Spleen (tissue), 7 donors: ENCODE data around the gene KCTD4.

Experiments
- POLR2AphosphoS5 ChIP-seq, 3 donors: sonication (generic); formaldehyde crosslinking; IDR thresholded peaks; one replicate each; pipeline ENCODE4 v1.5.1; 2017; ENCODE audit warnings: antibody characterized with exemption in 3 of 3
- TF ChIP-seq, protein P1 (sequence below), 11 experiments: fragments of 200-600 bp in 7 of 11; fragments of 450-650 bp in 4 of 11; sonication (generic) in 4 of 11; IDR thresholded peaks in 8 of 11; conservative IDR thresholded peaks in 3 of 11; 1 replicate in 7 of 11; 2 replicates in 4 of 11; pipeline versions ENCODE4 v1.4.0 to v1.8.0; 2016 to 2021; ENCODE audit warnings: antibody characterized with exemption in 11 of 11, inconsistent platforms in 4 of 11, mild to moderate bottlenecking in 1 of 11
- donor health status: DM: no; HTN: no; CAD: no; lungs with moderate emphysema.
- donor health status: DM: no; HTN: no; CAD: no.
- donor health status: DM: no; HTN: no; CAD: no.

DNA sequence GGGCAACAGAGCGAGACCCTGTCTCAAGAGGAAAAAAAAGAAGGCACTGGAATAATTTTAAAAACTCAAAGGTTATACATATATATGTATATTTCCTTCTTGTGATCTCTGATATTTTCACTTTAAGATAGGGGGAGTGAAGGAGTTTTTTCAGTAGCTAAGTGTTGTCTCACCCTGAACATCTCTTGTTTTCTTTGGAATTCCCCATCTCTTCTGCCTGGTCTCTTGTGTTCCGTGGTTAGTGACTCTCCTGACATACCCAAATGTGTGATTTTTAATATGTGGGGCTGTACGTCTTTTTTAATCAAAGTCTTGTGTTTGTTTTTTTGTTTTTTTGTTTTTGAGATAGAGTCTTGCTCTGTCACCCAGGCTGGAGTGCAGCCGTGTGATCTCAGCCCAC, 15.3 kb upstream of the KCTD4 start:
- TF ChIP-seq, protein P1, sequence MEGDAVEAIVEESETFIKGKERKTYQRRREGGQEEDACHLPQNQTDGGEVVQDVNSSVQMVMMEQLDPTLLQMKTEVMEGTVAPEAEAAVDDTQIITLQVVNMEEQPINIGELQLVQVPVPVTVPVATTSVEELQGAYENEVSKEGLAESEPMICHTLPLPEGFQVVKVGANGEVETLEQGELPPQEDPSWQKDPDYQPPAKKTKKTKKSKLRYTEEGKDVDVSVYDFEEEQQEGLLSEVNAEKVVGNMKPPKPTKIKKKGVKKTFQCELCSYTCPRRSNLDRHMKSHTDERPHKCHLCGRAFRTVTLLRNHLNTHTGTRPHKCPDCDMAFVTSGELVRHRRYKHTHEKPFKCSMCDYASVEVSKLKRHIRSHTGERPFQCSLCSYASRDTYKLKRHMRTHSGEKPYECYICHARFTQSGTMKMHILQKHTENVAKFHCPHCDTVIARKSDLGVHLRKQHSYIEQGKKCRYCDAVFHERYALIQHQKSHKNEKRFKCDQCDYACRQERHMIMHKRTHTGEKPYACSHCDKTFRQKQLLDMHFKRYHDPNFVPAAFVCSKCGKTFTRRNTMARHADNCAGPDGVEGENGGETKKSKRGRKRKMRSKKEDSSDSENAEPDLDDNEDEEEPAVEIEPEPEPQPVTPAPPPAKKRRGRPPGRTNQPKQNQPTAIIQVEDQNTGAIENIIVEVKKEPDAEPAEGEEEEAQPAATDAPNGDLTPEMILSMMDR (IDR thresholded peaks at IDR 0.05 in 8 of 11, conservative IDR thresholded peaks at IDR 0.05 in 3 of 11) = no peak
- TF ChIP-seq POLR2AphosphoS5 (IDR thresholded peaks at IDR 0.05) = no peak
